ENCODE data around the gene C8G.

The C8G gene

DNA sequence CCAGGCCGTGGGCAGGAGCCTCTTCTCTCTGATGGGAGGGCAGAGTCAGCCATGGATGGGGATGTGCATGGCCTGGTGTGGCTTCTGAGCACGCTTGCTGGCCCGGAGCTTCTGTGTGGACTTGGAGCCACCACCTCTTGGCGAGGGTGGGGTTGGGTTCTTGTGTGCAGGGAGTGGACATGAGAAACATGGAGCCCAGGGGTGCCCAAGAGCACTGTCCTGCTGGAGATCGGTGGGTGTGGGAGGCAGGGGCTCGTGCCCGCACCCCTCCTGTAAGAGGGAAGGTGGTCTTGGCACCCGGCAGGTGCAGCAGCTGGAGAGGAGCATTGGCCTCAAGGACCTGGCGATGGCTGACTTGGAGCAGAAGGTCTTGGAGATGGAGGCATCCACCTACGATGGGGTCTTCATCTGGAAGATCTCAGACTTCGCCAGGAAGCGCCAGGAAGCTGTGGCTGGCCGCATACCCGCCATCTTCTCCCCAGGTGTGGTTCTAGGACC lies 24.3 kb upstream of the C8G start:
- no peak for DNase-seq

DNA sequence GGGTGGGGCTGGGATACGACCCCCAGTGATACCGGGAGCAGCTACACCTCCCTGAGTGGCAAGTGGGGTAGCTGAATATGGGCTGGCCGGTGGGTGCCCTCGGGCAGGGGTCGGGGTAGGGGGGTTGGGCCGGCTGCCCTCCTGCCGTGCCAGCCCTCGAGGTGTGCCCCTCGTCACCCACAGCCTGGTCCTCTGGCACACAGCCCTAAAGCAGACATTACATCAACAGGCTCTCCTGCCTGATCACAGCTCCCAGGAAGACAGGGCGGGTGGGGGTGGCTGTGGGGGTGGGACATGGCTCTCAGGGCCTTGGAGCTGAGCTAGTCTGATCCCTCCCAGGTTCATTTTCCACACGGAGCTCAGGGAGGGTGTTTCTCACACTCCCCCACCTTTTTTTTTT lies 23.7 kb upstream of the C8G start:
- no peak for DNase-seq

DNA sequence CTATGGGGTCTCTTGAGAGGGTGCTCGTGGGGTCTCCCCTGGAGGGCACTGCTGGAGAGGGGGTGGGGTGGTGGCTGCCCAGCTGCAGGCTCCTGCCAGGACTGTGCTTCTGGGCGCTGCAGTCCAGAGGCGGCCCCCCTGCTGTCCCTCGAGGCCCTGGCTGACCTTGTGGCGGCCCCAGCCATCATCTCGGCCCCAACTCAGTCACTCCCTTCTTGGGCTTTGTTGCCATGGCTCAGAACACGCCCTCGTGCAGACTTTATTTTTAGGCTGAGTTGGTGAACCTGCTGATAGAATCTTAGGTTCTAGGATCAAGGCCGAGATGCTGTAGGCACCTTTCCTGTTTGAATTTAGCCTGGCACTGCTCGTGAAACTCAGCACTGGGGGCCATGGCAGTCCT lies 23.3 kb upstream of the C8G start:
- no peak for DNase-seq

DNA sequence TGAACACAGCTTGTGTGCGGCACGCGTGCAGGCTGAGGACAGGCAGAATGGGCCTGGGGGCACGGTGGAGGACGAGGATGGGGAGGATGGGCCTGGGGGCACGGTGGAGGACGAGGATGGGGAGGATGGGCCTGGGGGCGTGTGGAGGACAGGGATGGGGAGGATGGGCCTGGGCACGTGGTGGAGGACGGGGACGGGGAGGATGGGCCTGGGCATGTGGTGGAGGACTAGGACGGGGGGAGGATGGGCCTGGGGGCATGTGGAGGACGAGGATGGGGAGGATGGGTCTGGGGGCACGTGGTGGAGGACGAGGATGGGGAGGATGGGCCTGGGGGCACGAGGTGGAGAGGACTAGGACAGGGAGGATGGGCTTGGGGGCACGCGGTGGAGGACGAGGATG lies 22.5 kb upstream of the C8G start:
- no peak for DNase-seq

DNA sequence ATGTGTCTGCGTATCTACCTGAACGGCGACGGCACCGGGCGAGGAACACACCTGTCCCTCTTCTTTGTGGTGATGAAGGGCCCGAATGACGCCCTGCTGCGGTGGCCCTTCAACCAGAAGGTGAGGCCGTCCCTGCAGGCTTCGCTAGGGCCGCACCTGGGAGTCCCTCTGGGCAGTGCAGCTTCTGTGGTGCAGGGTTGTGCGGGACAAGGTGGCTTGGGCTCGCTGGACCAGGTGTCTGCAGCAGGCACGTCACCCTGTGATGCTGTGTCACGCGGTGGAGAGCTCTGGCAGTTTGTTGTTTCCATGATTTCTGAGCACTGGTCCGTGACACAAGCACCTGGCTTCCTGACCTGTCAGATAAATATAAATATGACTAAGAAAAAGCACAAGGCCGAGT lies 21.2 kb upstream of the C8G start:
- DNase-seq: no peak

DNA sequence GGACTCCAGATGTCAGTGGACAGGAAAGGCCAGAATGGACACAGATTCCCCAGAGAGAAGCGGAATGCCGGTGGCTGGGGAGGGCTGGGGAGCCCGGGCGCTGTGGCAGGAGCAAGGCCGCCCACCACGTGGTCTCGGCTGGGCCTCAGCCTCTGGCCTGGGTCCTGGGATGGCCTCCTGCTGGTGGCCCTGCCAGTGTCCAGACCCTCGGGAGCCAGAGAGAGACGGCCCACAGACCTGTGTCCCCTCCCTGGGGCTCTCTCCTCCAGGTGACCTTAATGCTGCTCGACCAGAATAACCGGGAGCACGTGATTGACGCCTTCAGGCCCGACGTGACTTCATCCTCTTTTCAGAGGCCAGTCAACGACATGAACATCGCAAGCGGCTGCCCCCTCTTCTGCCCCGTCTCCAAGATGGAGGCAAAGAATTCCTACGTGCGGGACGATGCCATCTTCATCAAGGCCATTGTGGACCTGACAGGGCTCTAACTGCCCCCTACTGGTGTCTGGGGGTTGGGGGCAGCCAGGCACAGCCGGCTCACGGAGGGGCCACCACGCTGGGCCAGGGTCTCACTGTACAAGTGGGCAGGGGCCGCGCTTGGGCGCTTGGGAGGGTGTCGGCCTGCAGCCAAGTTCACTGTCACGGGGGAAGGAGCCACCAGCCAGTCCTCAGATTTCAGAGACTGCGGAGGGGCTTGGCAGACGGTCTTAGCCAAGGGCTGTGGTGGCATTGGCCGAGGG lies 19.5 kb upstream of the C8G start:
- no peak for DNase-seq

DNA sequence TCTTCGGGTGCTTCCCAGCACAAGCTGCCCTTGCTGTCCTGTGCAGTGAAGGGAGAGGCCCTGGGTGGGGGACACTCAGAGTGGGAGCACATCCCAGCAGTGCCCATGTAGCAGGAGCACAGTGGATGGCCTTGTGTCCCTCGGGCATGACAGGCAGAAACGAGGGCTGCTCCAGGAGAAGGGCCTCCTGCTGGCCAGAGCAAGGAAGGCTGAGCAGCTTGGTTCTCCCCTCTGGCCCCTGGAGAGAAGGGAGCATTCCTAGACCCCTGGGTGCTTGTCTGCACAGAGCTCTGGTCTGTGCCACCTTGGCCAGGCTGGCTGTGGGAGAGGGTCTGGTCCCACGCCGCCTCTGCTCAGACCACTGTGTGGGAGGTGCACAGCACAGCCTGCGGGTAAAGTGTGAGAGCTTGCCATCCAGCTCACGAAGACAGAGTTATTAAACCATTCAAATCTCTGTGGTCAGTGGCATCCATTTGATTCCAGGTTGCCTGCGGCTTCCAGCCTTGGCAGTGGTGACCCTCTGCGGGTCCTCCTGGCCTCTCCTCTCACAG lies 18.8 kb upstream of the C8G start:
- DNase-seq: no peak

DNA sequence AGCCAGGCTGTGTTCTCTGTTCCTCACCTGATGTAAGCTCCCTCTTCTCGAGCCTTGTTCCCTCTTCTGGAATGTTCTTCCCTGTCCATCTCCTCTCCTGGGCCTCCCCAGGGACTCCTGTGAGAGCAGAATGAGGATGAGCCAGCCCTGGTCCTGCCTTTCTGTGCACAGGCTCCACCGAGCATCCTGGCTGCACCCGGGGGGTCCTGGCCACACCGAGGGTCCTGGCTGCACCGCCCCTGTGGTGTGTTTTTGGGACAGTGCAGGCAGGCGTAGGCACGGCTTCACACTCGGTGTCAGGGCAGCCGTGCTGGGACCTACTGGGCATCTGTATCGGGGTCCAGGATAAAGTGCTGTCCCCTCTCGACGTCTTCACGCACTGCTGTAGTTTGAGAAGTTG lies 18.3 kb upstream of the C8G start:
- no peak for DNase-seq

DNA sequence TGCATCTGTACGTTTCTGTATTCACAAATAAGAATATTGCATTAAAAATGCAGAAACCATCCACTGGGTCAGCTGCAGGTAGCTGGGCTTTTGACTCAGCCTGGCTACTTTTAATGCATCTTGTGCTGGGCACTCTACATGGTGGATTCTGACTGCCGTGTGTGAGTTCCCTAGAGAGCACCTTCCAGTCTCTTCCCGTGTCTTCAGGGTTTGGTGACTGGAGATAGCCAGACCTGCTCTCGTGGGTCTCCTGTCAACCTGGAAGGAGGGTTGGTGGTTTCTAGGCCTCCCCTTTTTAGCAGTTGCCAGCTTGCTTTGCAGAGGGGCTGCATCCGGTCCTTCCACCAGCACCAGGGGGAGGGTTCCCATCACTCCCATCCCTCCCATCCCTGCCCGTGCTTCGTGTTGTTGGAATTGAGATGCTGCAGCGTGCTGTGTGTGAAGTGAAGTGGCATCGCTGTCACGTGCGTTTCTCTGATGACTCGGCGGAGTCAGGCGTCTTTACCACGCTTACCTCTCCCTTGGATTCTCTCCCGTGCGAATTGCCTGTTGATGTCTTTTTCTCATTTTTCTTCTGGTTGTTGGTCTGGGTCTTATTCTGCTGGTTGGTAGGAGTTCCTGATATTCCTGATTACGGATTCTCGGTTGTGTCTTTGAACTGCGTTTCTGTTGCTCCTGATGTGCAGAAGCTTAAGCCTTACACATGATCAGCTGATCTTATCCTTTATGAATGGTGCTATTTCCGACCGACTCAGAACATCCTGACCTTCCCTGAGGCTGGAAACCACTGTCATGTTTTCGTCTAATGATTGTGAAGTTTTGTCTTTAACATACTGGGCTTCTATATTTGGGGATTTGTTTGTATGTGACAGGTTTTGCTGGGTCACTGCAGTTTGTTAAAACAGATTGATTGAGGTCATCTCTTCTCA lies 17.4 kb upstream of the C8G start:
- DNase-seq: no peak

DNA sequence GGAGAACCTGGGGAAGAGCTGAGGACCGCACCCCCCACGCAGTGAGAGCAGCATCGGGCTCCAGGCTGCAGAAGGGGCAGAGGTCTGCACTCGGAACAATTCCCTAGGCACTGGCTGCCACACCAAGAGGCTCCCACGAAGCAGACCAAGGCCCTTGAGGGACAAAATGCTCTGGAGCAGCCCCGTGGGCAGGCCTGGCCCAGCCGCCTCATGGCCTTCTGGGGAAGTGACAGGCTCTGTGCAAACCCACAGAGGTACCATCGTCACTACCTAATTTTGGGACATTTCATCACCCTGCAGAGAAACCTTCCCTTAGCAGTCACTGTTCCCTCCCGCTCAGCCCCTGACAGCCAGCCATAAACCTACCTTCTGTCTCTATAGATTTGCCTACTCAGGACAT lies 16.5 kb upstream of the C8G start:
- DNase-seq: no peak

DNA sequence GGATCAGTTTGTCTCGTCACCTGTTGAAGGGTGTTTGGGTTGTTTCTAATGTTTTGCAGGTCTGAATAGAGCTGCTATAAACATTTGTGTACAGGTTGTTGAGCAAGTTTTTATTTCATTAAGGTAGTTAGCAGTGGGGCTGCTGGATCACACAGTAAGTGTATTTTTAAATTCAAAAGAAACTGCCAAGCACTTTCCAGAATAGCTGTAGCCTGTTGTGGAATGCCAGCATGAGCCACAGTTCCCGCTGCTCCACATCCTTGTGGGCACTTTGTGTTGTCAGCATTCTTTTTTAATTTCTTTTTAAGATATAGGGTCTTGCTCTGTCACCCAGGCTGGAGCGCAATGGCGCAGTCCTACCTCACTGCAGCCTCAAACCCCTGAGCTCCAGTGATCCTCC lies 15.0 kb upstream of the C8G start:
- DNase-seq: no peak

DNA sequence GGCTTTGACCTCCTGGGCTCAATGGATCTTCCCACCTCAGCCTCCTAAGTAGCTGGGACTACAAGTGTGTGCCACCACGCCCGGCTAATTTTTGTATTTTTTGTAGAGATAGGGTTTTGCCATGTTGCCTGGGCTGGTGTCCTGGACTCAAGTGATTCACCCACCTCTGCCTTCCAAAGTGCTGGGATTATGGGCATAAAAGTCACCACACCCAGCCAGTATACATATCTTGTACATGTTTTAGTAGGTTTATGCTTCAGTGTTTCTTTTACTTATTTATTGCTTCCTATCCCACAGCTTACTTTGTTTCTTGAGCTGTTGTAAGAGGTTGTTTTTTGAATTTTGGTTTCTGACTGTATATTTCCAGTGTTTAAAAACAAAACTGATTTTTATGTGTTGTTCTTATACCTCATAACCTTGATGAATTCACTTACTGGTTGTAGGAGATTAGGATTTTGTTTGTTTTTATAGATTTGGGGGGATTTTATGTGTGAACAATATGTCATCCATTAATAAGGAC lies 13.4 kb upstream of the C8G start:
- DNase-seq: no peak

DNA sequence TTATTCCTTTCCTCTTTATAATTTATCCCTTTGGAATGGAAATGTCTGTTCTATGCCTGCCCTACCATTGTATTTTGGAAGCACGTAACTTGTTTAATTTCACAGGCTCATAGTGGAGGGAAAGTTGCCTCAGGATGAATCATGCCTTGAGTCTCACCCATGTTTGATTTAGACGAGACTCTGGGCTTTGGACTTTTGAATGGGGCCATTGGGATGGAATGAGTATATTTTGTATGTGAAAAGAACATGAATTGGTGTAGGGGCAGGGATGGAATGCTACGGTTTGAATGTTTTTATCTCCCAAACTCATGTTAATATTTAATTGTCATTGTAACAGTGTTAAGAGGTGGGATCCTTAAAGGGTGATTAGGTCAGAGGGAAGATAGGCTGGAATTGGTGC lies 10.8 kb upstream of the C8G start:
- no peak for DNase-seq

DNA sequence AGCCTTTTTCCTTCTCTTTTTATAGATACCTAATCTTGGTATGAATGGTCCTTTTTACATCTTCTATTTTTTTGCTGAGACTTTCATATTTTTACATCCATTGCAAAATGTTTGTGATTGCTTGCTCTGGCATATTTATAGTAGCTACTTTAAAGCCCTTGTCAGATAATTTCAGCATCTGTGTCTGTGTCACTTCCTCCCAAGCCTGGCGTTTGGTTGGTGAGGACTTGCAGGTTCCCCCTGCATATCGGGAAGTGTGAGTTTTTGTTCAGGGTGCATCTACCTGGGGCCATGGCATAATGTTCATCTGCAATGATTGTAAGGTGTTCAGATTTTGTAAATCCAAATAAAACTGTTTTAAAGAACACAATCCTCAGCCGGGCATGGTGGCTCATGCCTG lies 9.4 kb upstream of the C8G start:
- no peak for DNase-seq

DNA sequence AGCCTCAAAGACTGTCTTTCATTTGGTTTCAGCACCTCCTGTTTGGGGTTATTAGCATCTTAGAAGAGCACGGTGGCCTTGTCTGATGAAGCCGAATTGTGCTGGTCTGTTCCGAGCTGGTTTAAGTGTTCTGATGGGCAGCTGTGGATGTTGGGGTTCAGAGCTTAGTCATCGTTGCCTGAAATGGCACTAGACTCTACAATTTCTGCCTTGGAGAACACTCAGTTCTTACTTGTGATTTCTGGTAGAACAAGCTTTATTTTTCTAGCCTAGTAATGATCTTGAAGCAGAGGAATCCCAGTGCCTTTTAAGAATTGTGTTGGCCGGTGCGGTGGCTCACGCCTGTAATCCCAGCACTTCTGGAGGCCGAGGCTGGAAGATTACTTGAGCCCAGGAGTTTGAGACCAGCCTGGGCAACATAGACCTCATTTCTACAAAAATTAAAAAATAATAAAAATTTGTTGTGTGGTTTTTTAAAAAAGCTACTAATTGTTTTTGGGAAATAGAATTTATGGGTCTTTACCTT lies 8.3 kb upstream of the C8G start:
- DNase-seq: no peak

DNA sequence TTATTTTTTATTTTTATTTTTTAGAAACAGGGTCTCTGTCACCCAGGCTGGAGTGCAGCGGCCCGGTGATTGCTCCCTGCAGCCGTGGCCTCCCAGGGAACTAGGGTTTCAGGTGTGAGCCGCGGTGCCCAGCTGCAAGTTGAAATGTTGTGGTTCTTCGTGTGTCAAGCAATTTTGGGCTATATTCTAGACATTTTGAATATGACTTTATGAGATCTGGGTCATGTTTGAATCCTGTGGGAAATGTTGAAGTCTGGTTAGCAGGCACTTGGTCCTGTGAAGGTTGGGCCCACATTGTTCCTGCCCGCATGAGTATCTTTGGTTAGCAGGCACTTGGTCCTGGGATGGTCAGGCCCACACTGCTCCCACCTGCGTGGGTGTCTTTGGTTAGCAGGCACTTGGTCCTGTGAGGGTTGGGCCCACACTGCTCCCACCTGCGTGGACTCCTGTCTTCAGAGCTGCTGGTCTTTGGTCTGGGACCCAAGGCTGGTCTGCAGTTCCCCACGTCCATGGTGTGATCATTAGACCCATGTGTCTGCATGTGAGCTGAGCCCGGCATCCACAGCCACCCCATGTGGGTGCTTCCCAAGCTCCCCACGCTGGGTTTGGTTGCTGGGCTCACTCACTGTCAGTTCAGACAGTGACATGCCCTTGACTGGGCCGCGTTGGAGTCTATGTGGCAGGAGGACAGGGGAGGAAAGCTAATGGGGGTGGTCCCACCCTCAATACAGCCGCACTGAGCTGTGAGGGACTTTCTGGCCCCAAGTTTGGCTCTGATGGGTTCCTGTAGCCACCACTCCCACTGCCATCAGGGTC lies 7.6 kb upstream of the C8G start:
- no peak for DNase-seq

DNA sequence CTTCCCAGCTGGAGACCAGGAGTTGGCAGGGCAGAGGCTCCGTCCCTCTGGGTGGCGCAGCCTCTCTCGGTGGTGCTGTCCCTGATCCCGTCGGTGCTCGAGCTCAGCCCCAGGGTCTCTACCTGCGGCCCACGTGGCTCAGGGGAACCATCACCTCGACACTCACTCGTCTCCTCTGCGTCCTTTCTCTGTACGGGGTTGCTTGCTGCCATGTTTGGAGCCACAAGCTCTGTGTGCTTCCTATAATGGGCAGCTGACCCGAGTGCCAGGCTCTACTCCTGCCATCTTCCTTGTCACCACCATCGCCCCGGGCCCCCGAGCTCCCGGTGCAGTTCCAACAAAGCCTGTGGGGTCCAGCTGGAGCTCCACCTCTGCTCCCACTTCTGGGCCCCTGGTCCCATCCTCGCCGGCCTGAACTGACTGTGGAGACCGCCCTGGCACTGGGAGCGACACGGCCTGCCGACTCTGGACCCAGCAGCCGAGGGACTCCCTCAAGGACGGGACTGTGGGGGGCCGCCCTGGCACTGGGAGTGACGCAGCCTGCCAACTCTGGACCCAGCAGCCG lies 5.5 kb upstream of the C8G start:
- no peak for DNase-seq

DNA sequence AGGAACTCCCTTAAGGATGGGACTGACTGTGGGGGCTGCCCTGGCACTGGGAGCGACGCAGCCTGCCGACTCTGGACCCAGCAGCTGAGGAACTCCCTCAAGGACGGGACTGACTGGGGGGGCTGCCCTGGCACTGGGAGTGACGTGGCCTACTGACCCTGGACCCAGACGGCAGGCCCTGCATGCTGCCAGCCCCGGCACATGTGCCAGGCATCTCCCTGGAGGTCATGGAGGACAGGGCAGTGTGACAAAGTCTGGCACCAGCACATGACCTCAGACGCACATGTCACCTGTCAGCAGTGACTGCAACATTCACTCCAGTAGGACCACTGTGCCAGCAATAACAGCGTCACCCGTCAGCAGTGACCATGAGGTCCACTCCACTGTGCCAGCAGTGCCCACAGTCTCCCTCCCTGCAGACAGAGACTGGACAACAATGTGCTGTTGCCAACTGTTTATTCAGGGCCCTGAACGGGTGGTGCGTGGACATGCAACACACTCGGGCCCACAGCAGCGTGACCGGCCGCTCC lies 5.0 kb upstream of the C8G start:
- DNase-seq: no peak

DNA sequence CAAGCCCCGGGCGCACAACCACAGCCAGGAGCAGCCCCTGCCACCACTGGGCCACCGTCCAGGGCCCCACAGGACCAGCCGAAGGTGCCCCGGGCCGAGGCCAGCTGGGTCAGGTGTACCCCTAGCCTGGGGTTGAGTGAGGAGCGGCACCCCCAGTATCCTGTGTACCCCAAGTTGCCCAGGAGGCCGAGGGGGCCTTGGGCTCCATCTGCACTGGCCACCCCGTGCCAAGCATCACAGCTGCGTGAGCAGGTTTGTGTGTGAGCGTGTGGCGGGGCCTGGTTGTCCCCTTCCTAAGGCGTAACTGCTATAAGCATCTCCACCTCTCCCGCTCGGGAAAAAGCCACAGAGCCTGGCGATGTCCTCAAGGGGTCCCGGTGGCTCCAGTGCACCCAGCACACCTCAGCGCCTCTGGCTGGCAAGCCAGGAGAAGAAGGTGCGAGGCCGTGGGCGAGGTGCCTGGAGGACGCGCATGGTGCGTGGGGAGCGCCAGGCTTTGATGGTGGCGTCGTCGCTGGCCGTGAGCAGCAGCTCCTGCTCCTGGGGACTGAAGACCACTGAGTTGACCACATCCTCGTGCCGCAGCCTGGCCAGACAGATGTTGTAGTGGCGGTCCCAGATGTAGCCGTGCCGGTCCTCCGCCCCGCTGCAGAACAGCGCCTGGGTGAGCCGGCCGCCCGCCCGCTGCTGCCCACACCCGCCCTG lies 4.4 kb upstream of the C8G start:
- DNase-seq: no peak

DNA sequence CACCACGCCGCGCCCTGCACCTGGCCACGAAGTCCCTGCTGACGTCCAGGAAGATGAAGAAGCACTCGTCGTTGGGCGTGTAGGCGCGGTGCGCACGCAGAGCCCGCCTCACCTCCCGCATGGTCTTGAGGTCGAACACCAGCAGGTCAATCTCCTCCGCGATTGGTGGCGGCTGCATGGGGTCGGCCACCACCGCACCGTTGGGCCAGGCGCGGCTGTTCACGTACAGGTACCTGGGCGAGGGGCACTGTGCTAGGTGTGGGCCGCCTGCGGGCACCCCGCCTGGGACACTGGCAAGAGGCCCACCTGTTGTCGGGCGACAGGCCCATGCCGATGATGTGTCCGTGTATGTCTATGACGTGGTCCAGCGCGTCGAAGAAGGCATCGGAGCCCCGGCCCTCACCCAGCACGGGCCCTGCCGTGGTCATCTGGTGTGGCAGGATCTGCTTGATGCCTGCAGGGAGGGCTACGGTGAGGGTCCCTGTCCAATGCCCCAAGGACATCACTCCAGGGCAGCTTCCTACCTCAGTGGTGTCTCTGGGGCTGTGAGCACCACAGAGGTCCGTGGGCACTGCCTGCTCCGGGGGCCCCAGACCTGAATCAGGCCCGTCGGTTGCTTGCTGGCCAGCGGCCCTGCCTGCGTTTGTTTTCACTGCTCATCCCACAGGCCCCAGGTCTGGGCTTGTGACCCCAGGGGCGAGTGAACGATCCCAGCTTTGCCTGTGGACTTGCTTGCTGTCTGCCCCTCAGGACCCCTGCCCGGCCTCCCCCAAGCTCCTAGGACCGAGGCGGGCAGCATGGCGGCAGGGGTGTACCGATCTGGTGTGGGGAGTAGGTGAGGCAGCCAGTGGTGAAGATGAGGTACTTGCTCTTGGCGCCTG lies 3.6 kb upstream of the C8G start:
- no peak for DNase-seq

All from stimulated activated CD4-positive, alpha-beta T cell treated with anti-CD3 and anti-CD28 coated beads, Interleukin-1b, Interleukin-23, amount 100 ng/mL, for 48 hours (primary cell).